ENCODE results near the gene NUFIP1.

- TF ChIP-seq, protein P1, sequence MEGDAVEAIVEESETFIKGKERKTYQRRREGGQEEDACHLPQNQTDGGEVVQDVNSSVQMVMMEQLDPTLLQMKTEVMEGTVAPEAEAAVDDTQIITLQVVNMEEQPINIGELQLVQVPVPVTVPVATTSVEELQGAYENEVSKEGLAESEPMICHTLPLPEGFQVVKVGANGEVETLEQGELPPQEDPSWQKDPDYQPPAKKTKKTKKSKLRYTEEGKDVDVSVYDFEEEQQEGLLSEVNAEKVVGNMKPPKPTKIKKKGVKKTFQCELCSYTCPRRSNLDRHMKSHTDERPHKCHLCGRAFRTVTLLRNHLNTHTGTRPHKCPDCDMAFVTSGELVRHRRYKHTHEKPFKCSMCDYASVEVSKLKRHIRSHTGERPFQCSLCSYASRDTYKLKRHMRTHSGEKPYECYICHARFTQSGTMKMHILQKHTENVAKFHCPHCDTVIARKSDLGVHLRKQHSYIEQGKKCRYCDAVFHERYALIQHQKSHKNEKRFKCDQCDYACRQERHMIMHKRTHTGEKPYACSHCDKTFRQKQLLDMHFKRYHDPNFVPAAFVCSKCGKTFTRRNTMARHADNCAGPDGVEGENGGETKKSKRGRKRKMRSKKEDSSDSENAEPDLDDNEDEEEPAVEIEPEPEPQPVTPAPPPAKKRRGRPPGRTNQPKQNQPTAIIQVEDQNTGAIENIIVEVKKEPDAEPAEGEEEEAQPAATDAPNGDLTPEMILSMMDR (IDR thresholded peaks at IDR 0.05) = no peak
- TF ChIP-seq EP300 (IDR thresholded peaks at IDR 0.05) = no peak
- TF ChIP-seq POLR2A (IDR thresholded peaks at IDR 0.05) = no peak
Measured at GRCh38 chr13:44906230-44906629, 83.0 kb downstream of the NUFIP1 start.
